Measurements from ENCODE around the gene ANKRD9.

DNA sequence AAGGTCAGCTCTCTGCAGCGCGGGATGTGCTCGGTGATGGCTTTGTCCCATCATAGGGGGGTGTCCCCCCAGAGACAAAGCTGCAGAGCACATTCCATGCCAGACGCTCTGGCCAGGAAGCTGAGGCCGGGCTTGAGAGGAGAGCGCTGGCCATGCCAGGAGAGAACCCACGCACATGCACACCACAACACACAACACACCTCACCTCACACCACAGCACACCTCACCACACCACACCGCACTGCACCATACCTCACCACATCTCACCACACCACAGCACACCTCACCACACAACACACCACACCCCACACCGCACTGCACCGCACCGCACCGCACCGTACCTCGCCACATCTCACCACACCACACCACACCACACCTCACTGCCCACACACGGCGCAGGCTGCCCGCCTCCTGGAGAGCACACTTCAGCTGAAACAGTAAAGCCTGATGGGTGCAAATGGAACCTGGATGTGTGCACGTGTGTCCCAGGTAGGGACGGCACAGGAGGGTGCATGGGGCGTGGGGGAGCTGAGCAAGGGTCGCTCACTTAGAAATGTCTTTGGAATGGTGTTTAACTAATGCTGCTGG, 10.8 kb downstream of the ANKRD9 start:
- TF ChIP-seq, protein P1, sequence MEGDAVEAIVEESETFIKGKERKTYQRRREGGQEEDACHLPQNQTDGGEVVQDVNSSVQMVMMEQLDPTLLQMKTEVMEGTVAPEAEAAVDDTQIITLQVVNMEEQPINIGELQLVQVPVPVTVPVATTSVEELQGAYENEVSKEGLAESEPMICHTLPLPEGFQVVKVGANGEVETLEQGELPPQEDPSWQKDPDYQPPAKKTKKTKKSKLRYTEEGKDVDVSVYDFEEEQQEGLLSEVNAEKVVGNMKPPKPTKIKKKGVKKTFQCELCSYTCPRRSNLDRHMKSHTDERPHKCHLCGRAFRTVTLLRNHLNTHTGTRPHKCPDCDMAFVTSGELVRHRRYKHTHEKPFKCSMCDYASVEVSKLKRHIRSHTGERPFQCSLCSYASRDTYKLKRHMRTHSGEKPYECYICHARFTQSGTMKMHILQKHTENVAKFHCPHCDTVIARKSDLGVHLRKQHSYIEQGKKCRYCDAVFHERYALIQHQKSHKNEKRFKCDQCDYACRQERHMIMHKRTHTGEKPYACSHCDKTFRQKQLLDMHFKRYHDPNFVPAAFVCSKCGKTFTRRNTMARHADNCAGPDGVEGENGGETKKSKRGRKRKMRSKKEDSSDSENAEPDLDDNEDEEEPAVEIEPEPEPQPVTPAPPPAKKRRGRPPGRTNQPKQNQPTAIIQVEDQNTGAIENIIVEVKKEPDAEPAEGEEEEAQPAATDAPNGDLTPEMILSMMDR (IDR thresholded peaks at IDR 0.05; ENCODE audit: poor library complexity) = no peak
- no peak for TF ChIP-seq EZH2 (IDR thresholded peaks at IDR 0.05; ENCODE audit: borderline replicate concordance)

Data from hepatocyte (in vitro differentiated cells).